ENCODE measurements around the gene MISP.

DNA sequence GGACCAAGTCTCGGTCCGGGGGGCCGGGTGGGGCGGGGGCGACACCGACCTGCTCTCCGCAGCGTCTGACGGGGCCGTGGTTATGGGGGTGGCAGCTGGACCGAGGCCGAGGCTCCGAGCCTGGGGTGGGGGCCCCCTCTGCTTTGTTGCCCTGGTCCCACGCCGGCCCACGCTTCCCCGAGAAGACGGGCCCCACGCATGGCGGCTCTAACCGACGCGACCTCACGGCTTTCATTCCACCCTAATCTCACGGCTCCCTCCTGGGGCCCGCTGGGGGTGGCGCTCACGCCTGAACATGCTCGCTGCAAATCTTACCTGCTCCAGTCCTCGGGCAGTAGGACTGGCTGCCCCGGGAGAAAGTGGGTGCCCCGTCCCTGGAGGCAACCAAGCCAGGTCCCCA, 14.8 kb upstream of the MISP start:
- no peak for TF ChIP-seq ZFX (IDR thresholded peaks at IDR 0.05)
- TF ChIP-seq, protein P1, sequence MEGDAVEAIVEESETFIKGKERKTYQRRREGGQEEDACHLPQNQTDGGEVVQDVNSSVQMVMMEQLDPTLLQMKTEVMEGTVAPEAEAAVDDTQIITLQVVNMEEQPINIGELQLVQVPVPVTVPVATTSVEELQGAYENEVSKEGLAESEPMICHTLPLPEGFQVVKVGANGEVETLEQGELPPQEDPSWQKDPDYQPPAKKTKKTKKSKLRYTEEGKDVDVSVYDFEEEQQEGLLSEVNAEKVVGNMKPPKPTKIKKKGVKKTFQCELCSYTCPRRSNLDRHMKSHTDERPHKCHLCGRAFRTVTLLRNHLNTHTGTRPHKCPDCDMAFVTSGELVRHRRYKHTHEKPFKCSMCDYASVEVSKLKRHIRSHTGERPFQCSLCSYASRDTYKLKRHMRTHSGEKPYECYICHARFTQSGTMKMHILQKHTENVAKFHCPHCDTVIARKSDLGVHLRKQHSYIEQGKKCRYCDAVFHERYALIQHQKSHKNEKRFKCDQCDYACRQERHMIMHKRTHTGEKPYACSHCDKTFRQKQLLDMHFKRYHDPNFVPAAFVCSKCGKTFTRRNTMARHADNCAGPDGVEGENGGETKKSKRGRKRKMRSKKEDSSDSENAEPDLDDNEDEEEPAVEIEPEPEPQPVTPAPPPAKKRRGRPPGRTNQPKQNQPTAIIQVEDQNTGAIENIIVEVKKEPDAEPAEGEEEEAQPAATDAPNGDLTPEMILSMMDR (conservative IDR thresholded peaks at IDR 0.05) = no peak

Measured in C4-2B (cell line).